SH-SY5Y (cell line): Measurements from ENCODE around the gene PMP22.

ENCODE experiments used
- GATA2 ChIP-seq: IDR thresholded peaks from 2 replicates; pipeline ENCODE4 v1.6.1; 2011; ENCODE audit warnings: mild to moderate bottlenecking, low read depth, low read length
- GATA3 ChIP-seq: IDR thresholded peaks from 2 replicates; pipeline ENCODE4 v1.6.1; 2011; ENCODE audit warnings: low read depth, mild to moderate bottlenecking, low read length, moderate library complexity

Gene PMP22

DNA sequence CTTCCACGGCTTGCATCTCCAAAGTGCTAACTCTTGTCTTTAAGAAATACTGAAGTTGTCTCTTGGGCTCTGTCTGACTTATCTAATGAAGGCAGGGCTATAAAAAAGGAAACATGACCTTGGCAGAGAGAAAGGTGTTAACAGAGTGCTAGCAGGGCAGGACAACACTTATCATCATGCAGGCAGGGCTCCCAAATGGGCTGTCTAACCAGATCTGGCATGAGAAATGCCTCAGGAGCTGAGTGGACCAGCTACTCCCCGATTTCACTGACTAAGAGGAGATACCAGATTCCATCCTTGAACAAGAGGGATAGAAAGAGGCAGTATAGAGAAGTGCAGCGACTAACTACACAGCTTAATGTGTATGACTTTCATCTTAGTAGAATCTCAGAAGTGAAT is 32.6 kb downstream of the PMP22 start:
- no peak for TF ChIP-seq GATA3
- no peak for TF ChIP-seq GATA2

DNA sequence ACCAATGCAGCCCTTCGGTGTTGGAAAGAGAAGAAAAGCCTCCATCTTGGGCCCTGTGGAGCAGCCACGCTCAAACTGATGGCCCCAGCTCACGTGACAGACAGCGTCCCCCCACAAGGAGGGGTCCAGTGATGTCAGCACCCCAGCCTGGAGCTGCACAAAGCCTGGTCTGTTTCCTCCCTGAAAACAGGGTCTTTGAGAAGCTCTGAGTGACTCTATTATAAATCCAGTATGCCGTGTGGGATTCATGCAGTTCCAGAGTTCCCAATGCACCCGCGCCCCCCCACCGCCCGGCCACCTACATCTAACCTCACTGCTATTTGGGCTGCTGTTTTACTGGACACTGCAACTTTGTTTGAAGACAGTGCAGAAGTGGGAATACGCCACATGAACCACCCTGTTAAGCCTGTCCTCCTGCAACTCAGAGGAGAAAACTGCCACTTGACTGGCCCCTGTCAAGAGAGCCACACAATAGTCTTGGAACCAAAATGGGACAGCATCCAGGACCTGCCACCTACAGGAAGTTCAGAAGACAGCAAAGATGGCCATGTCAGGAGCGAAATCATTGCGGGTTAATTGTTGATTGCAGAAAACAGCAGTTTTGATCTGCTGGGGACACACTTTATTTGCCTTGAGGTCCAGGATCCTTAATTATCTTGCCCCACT is 33.1 kb downstream of the PMP22 start:
- TF ChIP-seq GATA2 (no peak), GATA3 (no peak)

DNA sequence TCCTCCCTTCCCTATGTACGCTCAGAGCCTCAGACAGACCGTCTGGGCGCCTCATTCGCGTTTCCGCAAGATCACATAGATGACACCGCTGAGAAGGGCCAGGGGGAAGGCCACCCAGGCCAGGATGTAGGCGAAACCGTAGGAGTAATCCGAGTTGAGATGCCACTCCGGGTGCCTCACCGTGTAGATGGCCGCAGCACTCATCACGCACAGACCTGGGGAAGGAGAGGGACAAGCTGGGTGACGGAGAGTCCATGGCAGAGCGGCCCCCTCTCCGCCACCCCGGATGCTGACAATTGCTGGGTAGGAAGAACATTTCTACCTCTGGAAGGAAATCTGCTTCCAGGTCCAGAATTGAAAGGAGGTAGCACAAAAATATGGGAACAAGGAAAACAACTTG is 34.3 kb downstream of the PMP22 start:
- TF ChIP-seq GATA2 (no peak), GATA3 (no peak)

GRCh38 chr17:15220785-15221184 is 44.3 kb downstream of the PMP22 start:
- no peak for TF ChIP-seq GATA3
- TF ChIP-seq GATA2, result no peak

DNA sequence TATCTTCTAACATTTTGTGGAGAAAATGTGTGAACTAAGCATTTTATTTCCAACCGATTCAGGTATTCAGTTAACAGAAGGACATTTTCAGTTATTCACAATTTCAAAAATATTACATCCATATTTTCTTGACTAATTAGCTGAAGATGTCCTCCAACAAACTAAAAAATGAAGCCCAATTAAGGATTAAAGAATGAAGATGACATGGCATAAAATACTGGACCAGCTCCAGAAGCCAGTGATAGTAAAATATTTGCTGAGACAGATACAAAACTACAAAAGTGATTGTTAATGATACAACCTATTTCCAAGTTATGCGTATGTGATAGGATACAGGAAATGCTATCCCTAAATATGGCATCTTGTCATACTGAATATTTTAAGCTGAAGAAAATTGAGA is 48.6 kb downstream of the PMP22 start:
- no peak for TF ChIP-seq GATA3
- no peak for TF ChIP-seq GATA2

DNA sequence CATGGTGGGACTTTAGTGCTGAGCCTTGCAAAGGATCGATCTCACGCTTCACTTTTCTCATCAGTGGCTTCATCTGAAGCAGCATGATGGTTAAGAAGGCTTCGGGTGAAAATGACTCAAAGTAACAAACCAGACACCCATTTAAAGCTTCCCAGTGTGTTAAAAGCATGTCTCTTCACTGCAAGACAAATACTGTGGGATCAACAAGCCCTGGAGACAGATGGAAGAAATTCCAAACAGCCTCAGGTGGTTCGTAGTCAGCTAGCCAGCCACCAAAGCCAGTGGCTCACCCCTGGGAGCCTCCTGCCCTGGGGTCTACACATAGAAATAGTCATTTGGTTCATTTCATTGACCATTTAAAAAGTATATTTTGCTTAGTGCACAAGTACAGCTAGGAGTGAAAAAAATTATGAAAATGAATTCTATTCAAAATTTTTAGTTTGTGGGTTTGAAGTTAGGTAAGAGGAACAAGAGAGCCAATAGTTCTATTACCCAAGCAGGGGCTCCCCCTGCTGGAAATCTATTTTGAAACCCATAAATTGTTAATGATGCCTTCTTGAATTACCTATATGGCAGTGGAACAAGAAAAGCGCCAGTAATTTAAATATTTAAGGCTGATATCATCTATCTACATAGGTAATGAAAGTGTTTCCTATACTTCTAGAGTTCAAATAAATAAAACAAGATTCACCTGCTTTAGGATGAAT is 51.6 kb downstream of the PMP22 start:
- TF ChIP-seq GATA3, result no peak
- TF ChIP-seq GATA2, result no peak

DNA sequence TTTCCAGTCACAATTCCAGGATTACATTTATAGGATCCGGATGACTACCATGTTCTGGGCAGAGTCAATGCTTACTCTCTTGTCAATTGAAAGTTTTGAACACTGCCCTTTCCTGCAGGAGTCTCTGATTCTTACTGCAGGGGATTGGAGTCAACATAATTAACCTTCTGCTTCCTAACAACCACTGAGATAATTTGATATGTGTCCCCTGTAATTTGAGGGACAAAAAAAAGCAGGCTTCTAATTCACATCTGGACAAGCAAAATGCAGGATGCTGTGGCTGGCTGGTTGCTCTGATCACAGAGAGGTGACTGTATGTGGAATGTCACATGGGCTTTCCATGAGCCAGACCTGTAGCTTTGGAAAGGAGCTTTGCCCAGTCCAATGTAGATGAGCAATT is 54.9 kb downstream of the PMP22 start:
- no peak for TF ChIP-seq GATA2
- TF ChIP-seq GATA3, result no peak

GRCh38 chr17:15197229-15197628 is 67.9 kb downstream of the PMP22 start:
- TF ChIP-seq GATA3, result no peak
- no peak for TF ChIP-seq GATA2

DNA sequence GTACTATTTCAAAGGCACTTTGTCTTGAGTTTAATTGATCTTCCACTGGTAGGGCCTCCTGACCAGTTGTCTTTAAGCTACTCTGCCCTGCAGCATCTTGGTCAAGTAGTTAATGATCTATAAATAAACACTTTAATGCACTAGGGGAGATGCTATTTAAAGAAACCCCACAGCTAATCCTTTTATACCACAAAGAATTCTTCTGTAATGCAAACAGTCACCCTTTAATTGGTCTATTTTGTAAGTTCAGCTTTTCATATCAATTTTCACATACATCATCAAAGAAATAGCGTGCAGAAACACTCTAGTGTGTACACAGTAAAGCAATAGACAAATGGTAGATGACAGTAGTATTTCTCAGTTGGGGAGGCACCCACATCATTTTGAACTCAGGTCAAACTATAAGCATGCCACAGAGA is 70.3 kb downstream of the PMP22 start:
- TF ChIP-seq GATA3 (no peak), GATA2 (no peak)

- TF ChIP-seq GATA3 (no peak), GATA2 (no peak)
These were observed 79.5 kb downstream of the PMP22 start for GRCh38 chr17:15185625-15185991.

DNA sequence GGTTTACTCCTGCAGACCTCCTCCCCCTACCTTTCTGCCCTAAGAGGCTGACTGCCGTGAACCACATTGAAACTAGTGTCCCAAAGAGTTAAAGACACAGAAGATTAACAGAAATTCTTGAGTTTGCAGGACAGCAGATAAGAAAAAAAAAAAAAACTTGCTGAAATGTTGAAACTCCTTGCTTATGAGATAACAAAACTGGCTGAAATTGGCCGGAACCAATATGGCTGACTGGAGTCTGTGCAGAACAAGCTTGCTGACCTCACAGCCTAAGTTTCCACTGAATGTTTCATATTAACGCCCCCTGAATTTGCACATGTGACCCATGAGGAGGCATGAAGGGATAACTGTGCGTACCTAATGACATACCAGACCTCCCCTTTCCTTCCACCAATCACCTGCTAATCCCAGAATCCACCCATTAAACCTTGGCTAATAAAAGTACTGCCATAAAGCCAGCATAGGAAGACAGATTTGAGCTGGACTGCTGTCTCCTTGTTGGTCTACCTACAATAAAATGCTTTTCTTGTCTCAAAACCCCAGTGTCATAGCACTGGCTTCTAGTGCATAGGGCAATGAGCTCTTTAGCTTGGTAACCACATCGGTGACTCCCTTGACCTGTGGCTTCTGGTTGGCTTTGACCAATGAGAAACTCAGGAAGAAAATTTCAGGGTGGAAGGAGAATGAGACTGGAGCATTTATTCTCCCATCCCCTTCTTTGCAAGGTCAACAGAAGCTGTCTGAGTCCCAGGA is 80.1 kb downstream of the PMP22 start:
- TF ChIP-seq GATA2 (no peak), GATA3 (no peak)

DNA sequence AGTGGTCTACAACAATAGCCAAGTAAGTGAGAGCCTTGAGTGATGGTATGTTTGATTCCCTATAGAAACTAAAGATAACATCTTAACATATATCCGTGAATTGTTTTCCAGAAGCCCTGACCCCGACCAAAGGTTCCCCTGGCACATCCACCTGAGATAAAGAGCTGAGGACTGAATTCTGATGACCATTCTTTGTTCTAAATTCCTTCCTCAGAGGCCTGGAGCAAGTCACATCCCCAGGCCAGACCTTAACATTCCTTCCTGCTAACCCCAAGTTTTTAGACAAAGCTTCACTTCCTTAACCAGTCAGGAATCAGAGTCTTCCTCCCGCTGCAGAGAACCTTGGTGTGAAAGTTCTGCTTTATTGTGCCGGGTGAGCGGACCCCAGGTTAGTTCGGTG is 83.3 kb downstream of the PMP22 start:
- TF ChIP-seq GATA2, result no peak

DNA sequence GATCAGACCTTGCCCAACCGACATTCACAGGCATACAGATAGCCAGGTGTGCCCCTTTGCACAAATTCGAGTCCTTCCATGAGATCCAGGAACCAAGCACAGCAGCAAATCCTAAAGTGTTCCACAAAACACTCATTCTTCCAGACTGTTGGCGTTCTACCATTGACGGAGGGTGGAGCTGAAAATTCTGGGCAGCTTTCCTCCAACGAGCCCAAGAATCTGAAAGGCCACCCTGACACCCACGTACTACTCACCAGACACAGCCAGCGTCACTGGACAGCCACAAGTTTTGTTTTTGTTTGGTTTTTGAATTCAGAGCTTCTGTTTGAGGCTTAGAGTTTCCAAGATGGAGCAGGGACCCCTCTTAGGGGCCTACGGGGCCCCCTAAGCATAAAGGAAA is 83.8 kb downstream of the PMP22 start:
- TF ChIP-seq GATA3 (no peak), GATA2 (no peak)

DNA sequence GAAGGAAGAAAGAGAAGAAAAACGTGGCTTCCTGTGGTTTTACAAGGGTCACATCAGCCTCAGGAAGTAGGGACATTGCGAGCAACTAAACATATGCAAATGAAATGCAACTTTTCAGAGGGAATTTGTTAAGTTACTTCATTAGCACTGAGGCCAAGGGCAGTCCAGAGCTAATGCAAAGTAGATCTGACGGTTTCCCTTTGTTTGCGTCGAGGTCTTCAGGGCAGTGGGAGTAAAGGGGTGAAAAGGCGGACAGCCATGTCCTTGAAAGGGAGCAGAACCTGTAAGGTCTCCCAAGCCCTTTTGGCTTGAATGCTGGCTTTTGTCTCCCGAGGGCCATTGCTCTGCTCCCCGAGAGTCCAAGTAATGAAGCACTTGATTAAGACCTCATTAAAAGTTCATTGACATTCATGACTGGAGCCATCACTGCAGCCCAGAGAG is 85.0 kb downstream of the PMP22 start:
- TF ChIP-seq GATA2 (no peak), GATA3 (no peak)
